AML-193 (cell line): ENCODE data around the gene JPH2.
"Not testable (repeated sequence)": the region's sequence is repeated elsewhere in the genome, so short reads cannot be mapped to it uniquely, and the experiment has no call there.

Experiments
- DNase-seq, 2 experiments: peaks; one replicate each; lab custom pipeline; 2025; lab: John Stamatoyannopoulos, UW

The JPH2 gene

GRCh38 chr20:44187054-44187771, at the start of gene JPH2:
Gene JPH2 (minus strand): TSS chr20:44187188. CDS start chr20:44186705, 483 bp downstream.
- no peak for DNase-seq

DNA sequence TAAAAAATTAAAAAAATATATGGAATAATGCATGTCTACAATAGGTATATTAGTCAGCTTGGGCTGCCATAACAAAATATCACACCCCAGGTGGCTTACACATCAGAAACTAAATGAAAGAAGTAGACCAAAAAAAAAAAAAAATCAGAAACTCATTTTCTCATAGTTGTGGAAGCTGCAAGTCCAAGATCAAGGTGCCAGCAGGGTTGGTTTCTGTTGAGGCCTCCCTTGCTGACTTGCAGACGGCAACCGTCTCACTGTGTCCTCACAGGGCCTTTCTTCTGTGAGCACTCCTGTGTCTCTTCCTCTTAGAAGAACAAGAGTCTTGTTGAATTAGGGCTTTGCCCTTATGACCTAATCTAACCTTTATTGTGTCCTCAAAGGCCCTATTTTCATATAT, 48.7 kb upstream of the JPH2 start:
- DNase-seq, result no peak

DNA sequence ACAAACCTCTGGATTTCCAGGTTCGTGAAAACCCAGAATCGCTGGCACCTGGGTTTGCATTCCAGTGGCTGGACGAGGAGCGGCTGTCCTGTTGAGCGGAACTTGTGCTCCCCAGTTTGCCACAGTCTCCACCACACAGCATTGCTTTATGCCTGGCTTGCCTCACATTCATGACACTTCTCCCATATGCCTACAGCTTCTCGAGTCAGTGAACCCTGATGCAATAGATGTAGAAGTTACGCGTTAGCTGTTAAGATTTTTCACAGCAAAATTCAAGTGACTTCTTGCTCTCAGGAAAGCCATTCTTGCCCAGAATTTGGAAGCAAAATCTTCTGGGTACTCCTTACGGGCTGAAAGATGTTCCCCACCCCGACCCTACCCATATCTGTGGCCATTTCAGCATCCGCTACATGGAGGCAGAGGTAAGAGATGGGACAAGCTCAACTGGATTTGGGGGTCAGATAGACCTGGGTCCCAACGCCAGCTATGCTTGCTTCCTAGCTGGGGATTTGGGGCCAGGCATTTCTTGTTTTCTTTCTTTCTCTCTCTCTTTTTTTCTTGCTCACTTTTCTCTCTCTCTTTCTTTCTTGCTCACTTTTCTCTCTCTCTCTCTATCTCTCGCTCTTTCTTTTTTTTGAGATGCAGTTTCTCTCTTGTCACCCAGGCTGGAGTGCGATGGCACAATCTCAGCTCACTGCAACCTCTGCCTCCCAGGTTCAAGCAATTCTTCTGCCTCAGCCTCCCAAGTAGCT, 47.8 kb upstream of the JPH2 start:
- DNase-seq, result no peak

- no peak for DNase-seq
Measured at GRCh38 chr20:44233436-44234016, 46.5 kb upstream of the JPH2 start.

- not testable (repeated sequence) for DNase-seq
Measured at GRCh38 chr20:44232469-44232856, 45.5 kb upstream of the JPH2 start.

- DNase-seq, result no peak
Measured at GRCh38 chr20:44231713-44232468, 44.9 kb upstream of the JPH2 start.

GRCh38 chr20:44231193-44231592, 44.2 kb upstream of the JPH2 start:
- DNase-seq, result no peak

GRCh38 chr20:44228465-44229258, 41.7 kb upstream of the JPH2 start:
- DNase-seq, result no peak

GRCh38 chr20:44224637-44225036, 37.6 kb upstream of the JPH2 start:
- no peak for DNase-seq

- DNase-seq, result no peak
Measured at GRCh38 chr20:44223721-44224120, 36.7 kb upstream of the JPH2 start.

- DNase-seq, result no peak
Measured at GRCh38 chr20:44222633-44223368, 35.8 kb upstream of the JPH2 start.

GRCh38 chr20:44222027-44222426, 35.0 kb upstream of the JPH2 start:
- no peak for DNase-seq

GRCh38 chr20:44221368-44221954, 34.5 kb upstream of the JPH2 start:
- no peak for DNase-seq

DNA sequence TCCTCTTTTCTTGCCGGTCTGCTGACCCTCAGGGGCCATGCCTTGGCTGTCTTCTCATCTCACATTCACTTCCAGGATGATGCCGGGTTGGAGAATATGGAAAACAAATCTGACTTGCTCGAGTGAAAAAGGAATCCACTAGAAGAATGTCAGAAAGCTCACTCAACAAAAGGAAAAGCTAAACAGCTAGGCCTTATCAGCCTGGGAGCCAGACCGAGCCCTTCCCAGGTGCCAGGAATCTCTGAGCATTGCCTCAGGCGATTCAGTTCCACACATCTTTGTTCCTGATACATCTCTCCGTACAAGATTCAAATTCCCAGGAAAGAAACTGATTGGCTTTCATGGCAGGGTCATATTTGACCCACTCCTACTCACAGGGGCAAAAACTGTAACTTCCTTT, 32.8 kb upstream of the JPH2 start:
- no peak for DNase-seq

DNA sequence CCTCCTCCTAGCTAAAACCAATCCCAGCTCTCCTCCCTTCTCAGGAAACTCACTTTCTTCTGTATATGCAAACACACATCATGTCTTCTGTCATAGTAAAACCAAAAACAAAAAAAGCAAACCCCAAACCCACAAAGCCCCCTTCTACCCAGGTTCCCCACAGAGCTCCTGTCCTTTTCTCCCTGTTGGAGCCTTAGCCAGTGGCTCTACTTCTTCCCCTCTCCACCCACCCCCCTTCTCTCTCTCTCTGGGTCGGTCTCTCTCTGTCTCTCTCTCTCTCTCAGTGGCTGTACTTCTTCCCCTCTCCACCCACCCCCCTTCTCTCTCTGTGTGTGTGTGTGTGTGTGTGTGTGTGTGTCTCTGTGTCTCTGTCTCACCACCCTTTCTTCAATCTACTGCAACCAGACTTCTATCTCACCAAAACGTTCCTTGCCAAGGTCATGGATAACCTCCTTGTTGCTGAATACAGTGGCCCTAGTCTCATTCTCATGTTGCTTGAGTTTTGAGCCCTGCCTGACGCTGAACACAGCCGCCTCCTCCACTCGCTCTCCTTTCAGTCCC, 32.3 kb upstream of the JPH2 start:
- no peak for DNase-seq

- no peak for DNase-seq
Measured at GRCh38 chr20:44218446-44218845, 31.5 kb upstream of the JPH2 start.

GRCh38 chr20:44217342-44218092, 30.5 kb upstream of the JPH2 start:
- peak; percentile 49 to 72 for DNase-seq

- DNase-seq, result peak; percentile 61 to 64
Measured at GRCh38 chr20:44215125-44215524, 28.1 kb upstream of the JPH2 start.

- no peak for DNase-seq
Measured at GRCh38 chr20:44212792-44213191, 25.8 kb upstream of the JPH2 start.
